Measurements from ENCODE around the gene RASGEF1B. TPM values are rescaled to one million over a fixed set of nuclear protein-coding genes. Genes with fewer than 3 reads are reported as not detected.
A peak's percentile ranks its signal among the peaks of the same experiment; 100 is the strongest.

The RASGEF1B gene
- total RNA-seq, 2 donors from 2014 or later = 6.3 to 8.5 TPM

- no peak overlapping the region for H3K4me3 ChIP-seq
- no peaks in the 10 kb centered on the region for H3K9me3 ChIP-seq
- no peaks in the 10 kb centered on the region for H3K27me3 ChIP-seq
- peaks cover 0 to 25% of the 10 kb centered on the region in 2 donors for H3K4me1 ChIP-seq
- H3K27ac ChIP-seq = no peak overlapping the region
- TF ChIP-seq CTCF (IDR thresholded peaks at IDR 0.05) = peak; percentile 17 to 27
- H3K36me3 ChIP-seq = no peaks in the 10 kb centered on the region
- DNase-seq (ENCODE audit: low spot score) = no peak
These were observed 4.1 kb downstream of the RASGEF1B start for GRCh38 chr4:81467672-81467964.

- peak; percentile 89 to 93 for TF ChIP-seq CTCF (IDR thresholded peaks at IDR 0.05)
- Histone ChIP-seq H3K4me3 (no peak overlapping the region), H3K36me3 (no peaks in the 10 kb centered on the region), H3K4me1 (peaks cover 0 to 21% of the 10 kb centered on the region in 2 donors), H3K27me3 (no peaks in the 10 kb centered on the region), H3K27ac (no peak overlapping the region), H3K9me3 (no peaks in the 10 kb centered on the region)
- DNase-seq (ENCODE audit: low spot score) = peak; percentile 73
These were observed 4.7 kb downstream of the RASGEF1B start for GRCh38 chr4:81466841-81467671.

GRCh38 chr4:81465406-81466340 lies 6.0 kb downstream of the RASGEF1B start:
- Histone ChIP-seq H3K4me3 (no peak overlapping the region), H3K27ac (no peak overlapping the region), H3K36me3 (no peaks in the 10 kb centered on the region), H3K27me3 (no peaks in the 10 kb centered on the region), H3K9me3 (no peaks in the 10 kb centered on the region), H3K4me1 (peaks cover 0 to 21% of the 10 kb centered on the region in 2 donors)
- no peak for TF ChIP-seq CTCF (IDR thresholded peaks at IDR 0.05)
- no peak for DNase-seq (ENCODE audit: low spot score)

- Histone ChIP-seq H3K9me3 (no peaks in the 10 kb centered on the region), H3K4me3 (no peak overlapping the region), H3K4me1 (no peaks in the 10 kb centered on the region), H3K27ac (no peak overlapping the region), H3K36me3 (peaks cover 25% of the 10 kb centered on the region), H3K27me3 (no peaks in the 10 kb centered on the region)
- no peak for TF ChIP-seq CTCF (IDR thresholded peaks at IDR 0.05)
- no peak for DNase-seq (ENCODE audit: low spot score)
These were observed 10.9 kb downstream of the RASGEF1B start for GRCh38 chr4:81460834-81461233.

GRCh38 chr4:81460191-81460701 lies 11.5 kb downstream of the RASGEF1B start:
- TF ChIP-seq CTCF (IDR thresholded peaks at IDR 0.05) = no peak
- H3K9me3 ChIP-seq = no peaks in the 10 kb centered on the region
- H3K4me1 ChIP-seq = no peaks in the 10 kb centered on the region
- no peak overlapping the region for H3K27ac ChIP-seq
- peaks cover 31% of the 10 kb centered on the region for H3K36me3 ChIP-seq
- no peak for DNase-seq (ENCODE audit: low spot score)
- H3K4me3 ChIP-seq = no peak overlapping the region
- no peaks in the 10 kb centered on the region for H3K27me3 ChIP-seq
